ENCODE results near the gene ROR1.

ROR1 gene

DNA sequence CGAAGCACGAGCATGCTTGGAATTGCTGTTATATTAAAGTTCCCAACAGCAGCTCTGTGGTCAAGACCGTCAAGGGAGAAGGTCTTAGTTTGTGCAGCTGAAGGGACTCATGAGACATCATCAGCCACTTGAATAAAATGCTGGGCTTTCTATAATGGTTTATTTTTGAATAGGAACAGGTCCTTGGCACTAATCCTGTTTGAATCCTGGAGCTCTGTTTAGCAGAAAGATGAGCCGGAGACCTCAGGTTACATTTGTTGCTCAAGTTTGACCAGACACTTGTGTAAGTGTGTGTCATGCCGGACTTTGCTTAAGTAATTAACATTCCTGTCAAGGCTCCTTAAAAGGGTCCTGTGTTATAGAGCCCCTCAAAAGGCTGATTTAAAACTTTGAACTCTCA is 186.5 kb downstream of the ROR1 start:
- Histone ChIP-seq H3K4me3 (replicated peaks; ENCODE audit: low read depth, low read length) (no peak overlapping the region), H3K27me3 (replicated peaks; ENCODE audit: control insufficient read depth, insufficient read depth, low read length) (no peaks in the 10 kb centered on the region; the same call in none of the 2 replicates), H3K36me3 (ENCODE audit: control insufficient read depth, insufficient read depth, low read length) (no peaks in the 10 kb centered on the region)
- TF ChIP-seq, protein P1, sequence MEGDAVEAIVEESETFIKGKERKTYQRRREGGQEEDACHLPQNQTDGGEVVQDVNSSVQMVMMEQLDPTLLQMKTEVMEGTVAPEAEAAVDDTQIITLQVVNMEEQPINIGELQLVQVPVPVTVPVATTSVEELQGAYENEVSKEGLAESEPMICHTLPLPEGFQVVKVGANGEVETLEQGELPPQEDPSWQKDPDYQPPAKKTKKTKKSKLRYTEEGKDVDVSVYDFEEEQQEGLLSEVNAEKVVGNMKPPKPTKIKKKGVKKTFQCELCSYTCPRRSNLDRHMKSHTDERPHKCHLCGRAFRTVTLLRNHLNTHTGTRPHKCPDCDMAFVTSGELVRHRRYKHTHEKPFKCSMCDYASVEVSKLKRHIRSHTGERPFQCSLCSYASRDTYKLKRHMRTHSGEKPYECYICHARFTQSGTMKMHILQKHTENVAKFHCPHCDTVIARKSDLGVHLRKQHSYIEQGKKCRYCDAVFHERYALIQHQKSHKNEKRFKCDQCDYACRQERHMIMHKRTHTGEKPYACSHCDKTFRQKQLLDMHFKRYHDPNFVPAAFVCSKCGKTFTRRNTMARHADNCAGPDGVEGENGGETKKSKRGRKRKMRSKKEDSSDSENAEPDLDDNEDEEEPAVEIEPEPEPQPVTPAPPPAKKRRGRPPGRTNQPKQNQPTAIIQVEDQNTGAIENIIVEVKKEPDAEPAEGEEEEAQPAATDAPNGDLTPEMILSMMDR (IDR thresholded peaks at IDR 0.05; ENCODE audit: insufficient read depth, low read length, poor library complexity, severe bottlenecking): no peak
- no peak for DNase-seq (ENCODE audit: extremely low read depth, insufficient read length)

- H3K4me3 ChIP-seq (replicated peaks; ENCODE audit: low read depth, low read length): no peak overlapping the region
- no peaks in the 10 kb centered on the region for H3K36me3 ChIP-seq (ENCODE audit: control insufficient read depth, insufficient read depth, low read length)
- DNase-seq (ENCODE audit: extremely low read depth, insufficient read length): no peak
- TF ChIP-seq, protein P1 (IDR thresholded peaks at IDR 0.05; ENCODE audit: insufficient read depth, low read length, poor library complexity, severe bottlenecking): no peak
- H3K27me3 ChIP-seq (replicated peaks; ENCODE audit: control insufficient read depth, insufficient read depth, low read length): no peaks in the 10 kb centered on the region
Observed at GRCh38 chr1:63966016-63966415, 192.2 kb downstream of the ROR1 start.

- TF ChIP-seq, protein P1 (IDR thresholded peaks at IDR 0.05; ENCODE audit: insufficient read depth, low read length, poor library complexity, severe bottlenecking): no peak
- Histone ChIP-seq H3K27me3 (replicated peaks; ENCODE audit: control insufficient read depth, insufficient read depth, low read length) (no peaks in the 10 kb centered on the region), H3K36me3 (ENCODE audit: control insufficient read depth, insufficient read depth, low read length) (no peaks in the 10 kb centered on the region), H3K4me3 (replicated peaks; ENCODE audit: low read depth, low read length) (no peak overlapping the region)
- no peak for DNase-seq (ENCODE audit: extremely low read depth, insufficient read length)
Observed at GRCh38 chr1:63967901-63968300, 194.1 kb downstream of the ROR1 start.

DNA sequence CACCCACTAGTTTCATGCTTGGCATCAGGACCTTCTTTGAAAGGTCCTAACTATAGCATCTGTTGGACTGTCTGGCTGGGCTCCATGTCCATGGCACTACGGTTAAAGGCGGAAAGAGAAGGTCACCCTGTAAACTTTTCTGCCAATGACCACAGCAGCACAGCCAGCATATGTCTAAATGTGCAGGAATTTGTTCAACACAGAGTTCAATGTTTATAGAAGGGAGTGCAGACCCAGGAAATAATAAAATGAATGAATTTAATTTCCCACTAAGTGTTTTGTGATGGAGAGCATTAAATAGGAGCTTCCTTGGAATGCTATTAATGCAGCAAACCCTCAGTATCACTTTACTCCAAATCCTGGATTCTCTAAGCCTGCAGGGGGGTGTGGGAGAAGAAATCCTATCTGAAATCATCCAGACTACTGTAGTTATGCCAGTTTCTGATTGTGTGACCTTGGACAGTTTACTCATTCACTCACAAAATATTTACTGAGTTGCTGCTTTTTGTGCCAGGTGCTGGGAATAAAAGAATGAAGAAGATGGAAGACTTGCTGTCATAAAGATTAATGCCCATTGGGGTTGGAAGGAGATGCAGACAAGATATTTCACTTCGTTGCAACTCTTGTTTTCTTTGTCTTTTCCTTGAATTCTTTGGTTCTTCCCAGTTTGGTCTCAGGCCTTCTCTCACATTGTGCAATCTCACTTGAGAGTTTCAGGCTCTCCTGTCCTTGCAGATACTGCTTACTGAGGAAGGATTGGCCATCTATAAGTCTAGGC is 195.0 kb downstream of the ROR1 start:
- no peaks in the 10 kb centered on the region for H3K27me3 ChIP-seq (replicated peaks; ENCODE audit: control insufficient read depth, insufficient read depth, low read length)
- H3K36me3 ChIP-seq (ENCODE audit: control insufficient read depth, insufficient read depth, low read length): no peaks in the 10 kb centered on the region
- TF ChIP-seq, protein P1 (IDR thresholded peaks at IDR 0.05; ENCODE audit: insufficient read depth, low read length, poor library complexity, severe bottlenecking): no peak
- no peak overlapping the region for H3K4me3 ChIP-seq (replicated peaks; ENCODE audit: low read depth, low read length)
- DNase-seq (ENCODE audit: extremely low read depth, insufficient read length): no peak

DNA sequence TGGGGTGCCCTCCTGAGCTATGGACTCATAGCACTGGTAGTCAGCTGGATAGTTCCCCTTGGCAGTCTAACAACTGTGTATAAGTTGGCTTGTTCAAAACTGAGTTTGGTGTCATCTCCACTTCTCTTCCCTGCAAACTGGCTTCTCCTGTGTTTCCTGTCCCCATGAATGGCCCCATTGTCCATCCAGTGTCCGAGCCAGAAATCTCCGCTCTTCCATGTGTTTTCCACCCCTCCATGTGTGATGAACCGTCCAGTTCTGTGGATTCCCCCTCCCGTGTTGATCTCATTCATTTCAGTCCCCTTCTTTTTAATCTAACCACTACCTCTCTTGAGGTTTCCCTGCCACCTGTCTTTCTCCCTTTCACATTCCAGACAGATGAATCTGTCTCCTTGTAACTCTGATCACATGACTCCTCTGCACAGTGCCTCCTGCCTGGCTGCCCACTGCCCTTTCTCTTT is 195.7 kb downstream of the ROR1 start:
- TF ChIP-seq, protein P1 (IDR thresholded peaks at IDR 0.05; ENCODE audit: insufficient read depth, low read length, poor library complexity, severe bottlenecking): no peak
- Histone ChIP-seq H3K27me3 (replicated peaks; ENCODE audit: control insufficient read depth, insufficient read depth, low read length) (no peaks in the 10 kb centered on the region), H3K36me3 (ENCODE audit: control insufficient read depth, insufficient read depth, low read length) (no peaks in the 10 kb centered on the region), H3K4me3 (replicated peaks; ENCODE audit: low read depth, low read length) (no peak overlapping the region)
- DNase-seq (ENCODE audit: extremely low read depth, insufficient read length): no peak

Measured in GM06990 (cell line).